ENCODE data around the gene IL15RA. TPM values are rescaled to one million over a fixed set of nuclear protein-coding genes. Genes with fewer than 3 reads are reported as not detected.

IL15RA gene
- total and polyA plus RNA-seq, 2 of the 8 experiments (the other 6 are each of a cell fraction or from before 2014, with no cell fraction given): 1.3 to 1.4 TPM

DNA sequence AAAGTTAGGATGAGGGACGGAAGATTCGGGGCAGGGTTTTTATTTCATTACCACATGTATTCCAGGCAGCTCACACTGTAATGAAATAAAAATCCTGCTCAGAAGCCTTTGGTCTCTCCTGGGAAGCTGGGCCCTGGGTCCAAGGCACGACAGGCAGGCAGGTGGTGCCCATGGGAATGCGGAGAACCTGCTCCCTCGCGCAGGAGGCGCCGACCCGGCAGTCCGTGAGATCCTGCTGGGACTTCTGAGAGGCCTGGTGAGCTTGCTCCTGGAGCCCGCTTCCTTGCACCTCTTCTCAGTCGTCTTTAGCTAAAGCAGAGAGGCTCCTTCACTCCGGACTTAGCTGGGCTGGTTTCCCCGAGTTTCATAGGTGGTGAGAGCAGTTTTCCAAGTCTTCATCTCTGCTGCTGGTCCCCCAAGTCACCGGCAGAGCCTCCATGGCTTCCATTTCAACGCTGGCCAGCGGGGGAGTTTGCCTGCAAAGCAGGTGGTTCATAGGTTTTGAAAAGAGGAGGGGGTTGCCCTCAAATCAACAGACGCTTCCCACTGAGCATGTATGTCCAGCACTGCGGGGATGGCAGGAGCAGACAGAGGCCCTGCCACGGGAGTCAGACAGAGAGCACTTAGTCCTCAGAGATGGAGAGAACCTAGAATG lies 24.5 kb downstream of the IL15RA start:
- ChIA-PET CTCF (ENCODE audit: partially characterized antibody) (interaction anchor here (0.6 to 2.0 kb wide), 9 partner anchors 12 to 449 kb away, joined by 3 to 6 read pairs (median 3); no protein-coding TSS in a partner anchor), POLR2A (ENCODE audit: partially characterized antibody) (no interaction called here)
- peaks cover 0 to 3% (median 0%) of the 10 kb centered on the region in 4 experiments; a peak in 3 of 7 replicates for H3K4me1 ChIP-seq (replicated peaks in 1 of 4; ENCODE audit: control insufficient read depth in 3 of 4, insufficient read depth in 4 of 4, low read length in 3 of 4)
- 84% methylated on average over 20 of the region's 20 CpGs; no CpG with 5 or more reads in 1 of the 2 experiments for WGBS, 2 experiments (ENCODE audit: extremely low coverage in 1 of 2, insufficient coverage in 1 of 2, insufficient read length in 1 of 2, insufficient replicate concordance in 2 of 2, low coverage in 1 of 2, low lambda C conversion rate in 2 of 2, missing lambda C conversion rate in 1 of 2)
- H3K79me1 ChIP-seq (ENCODE audit: low read depth, low read length): no peaks in the 10 kb centered on the region
- no peak overlapping the region for H3K4me3 ChIP-seq (ENCODE audit: extremely low read depth in 1 of 4, insufficient read depth in 2 of 4, low read depth in 3 of 4, low read length in 4 of 4)
- H3K27me3 ChIP-seq (replicated peaks in 1 of 4; ENCODE audit: control insufficient read depth in 3 of 4, extremely low read depth in 1 of 4, insufficient read depth in 3 of 4, low read length in 3 of 4): no peaks in the 10 kb centered on the region
- no peak overlapping the region for H2BK15ac ChIP-seq (ENCODE audit: low read length)
- H3K18ac ChIP-seq (ENCODE audit: extremely low read depth, low read length): no peak overlapping the region
- H2BK5ac ChIP-seq (ENCODE audit: low read depth, low read length): no peak overlapping the region
- no peak for DNase-seq (ENCODE audit: low read depth in 1 of 2, low spot score in 2 of 2)
- 0 out of 2 replicates have a peak overlapping the region, but pooled peaks have one; percentile 25 for H2AFZ ChIP-seq (ENCODE audit: low read length)
- H3K36me3 ChIP-seq (ENCODE audit: control insufficient read depth in 2 of 4, insufficient read depth in 4 of 4, low read length in 3 of 4): no peaks in the 10 kb centered on the region
- no peak overlapping the region for H4K5ac ChIP-seq (ENCODE audit: insufficient read length, low read depth, low read length)
- no peak for FAIRE-seq
- H2BK20ac ChIP-seq (ENCODE audit: low read length): no peak overlapping the region
- H4K91ac ChIP-seq (replicated peaks; ENCODE audit: insufficient read length, low read length): no peak overlapping the region
- H3K56ac ChIP-seq (replicated peaks; ENCODE audit: insufficient read length, low read depth, low read length): no peak overlapping the region
- H3K9me3 ChIP-seq (ENCODE audit: insufficient read depth in 2 of 2, low read depth in 1 of 2, low read length in 1 of 2): no peaks in the 10 kb centered on the region
- no peak overlapping the region for H2BK120ac ChIP-seq (replicated peaks; ENCODE audit: low read depth, low read length)
- H2AK5ac ChIP-seq (ENCODE audit: low read depth, low read length): no peak overlapping the region
- H4K20me1 ChIP-seq (replicated peaks in 1 of 2; ENCODE audit: control insufficient read depth in 1 of 2, insufficient read depth in 2 of 2, low read length in 2 of 2): no peaks in the 10 kb centered on the region
- H2BK12ac ChIP-seq (ENCODE audit: low read depth, low read length): no peak overlapping the region
- H3K79me2 ChIP-seq (ENCODE audit: control insufficient read depth in 1 of 2, insufficient read depth in 2 of 2, low read length in 2 of 2): no peaks in the 10 kb centered on the region
- H3K4ac ChIP-seq (replicated peaks; ENCODE audit: insufficient read length, low read depth, low read length): no peak overlapping the region
- H3K23me2 ChIP-seq (ENCODE audit: low read depth, low read length): no peaks in the 10 kb centered on the region
- no peak overlapping the region for H3K9ac ChIP-seq (replicated peaks in 1 of 4; ENCODE audit: extremely low read depth in 1 of 4, low read depth in 3 of 4, low read length in 3 of 4)
- H3K23ac ChIP-seq (ENCODE audit: insufficient read length): no peak overlapping the region
- TF ChIP-seq SIRT6 (IDR thresholded peaks at IDR 0.05; ENCODE audit: low read length) (no peak), GTF2F1 (IDR thresholded peaks at IDR 0.05; ENCODE audit: borderline replicate concordance, low read depth, low read length) (no peak), BACH1 (IDR thresholded peaks at IDR 0.05; ENCODE audit: low read length) (no peak), EP300 (IDR thresholded peaks at IDR 0.05; ENCODE audit: borderline replicate concordance in 1 of 2, low read depth in 2 of 2, low read length in 2 of 2) (no peak), USF2 (IDR thresholded peaks at IDR 0.05; ENCODE audit: low read length) (no peak), TAF1 (IDR thresholded peaks at IDR 0.05; ENCODE audit: low read depth, low read length) (no peak), RFX5 (IDR thresholded peaks at IDR 0.05; ENCODE audit: borderline replicate concordance, low read depth, low read length) (no peak), SP4 (IDR thresholded peaks at IDR 0.05; ENCODE audit: low read length) (no peak), TBP (IDR thresholded peaks at IDR 0.05; ENCODE audit: low read depth, low read length) (no peak)
- no peak overlapping the region for H3K27ac ChIP-seq (ENCODE audit: low read depth, low read length)
- H3K14ac ChIP-seq (ENCODE audit: insufficient read length): no peak overlapping the region
- no peak overlapping the region for H4K8ac ChIP-seq (ENCODE audit: extremely low read depth, insufficient read depth, low read length)
- no peak overlapping the region for H3K4me2 ChIP-seq (ENCODE audit: insufficient read depth in 1 of 2, low read depth in 2 of 2, low read length in 2 of 2)
